Stimulated activated memory B cell treated with anti-CD40 and anti-IgM and Interleukin-4, amounts not matched to agents 10 μg/mL and 1 μg/mL and 100 μg/mL, for 72 hours (primary cell): ENCODE data around the gene ANKRD10.
"Not testable (repeated sequence)": the region's sequence is repeated elsewhere in the genome, so short reads cannot be mapped to it uniquely, and the experiment has no call there.

Source experiments
- ATAC-seq: fragments of 150-1000 bp; cut with Tn5 transposase; 2 replicates; pipeline ENCODE4 v1.10.0; 2021
- H3K27ac Mint-ChIP-seq: one replicate; pipeline ENCODE4 v1.8.0; 2022; ENCODE audit warnings: mild to moderate bottlenecking, mixed read lengths
- H3K27me3 Mint-ChIP-seq: one replicate; pipeline ENCODE4 v1.8.0; 2022; ENCODE audit warnings: mixed read lengths
- H3K36me3 Mint-ChIP-seq: one replicate; pipeline ENCODE4 v1.8.0; 2022; ENCODE audit warnings: mixed read lengths
- H3K4me1 Mint-ChIP-seq: one replicate; pipeline ENCODE4 v1.8.0; 2022; ENCODE audit warnings: mixed read lengths
- H3K4me3 Mint-ChIP-seq: one replicate; pipeline ENCODE4 v1.8.0; 2022; ENCODE audit warnings: mild to moderate bottlenecking, moderate library complexity, mixed read lengths
- H3K9me3 Mint-ChIP-seq: one replicate; pipeline ENCODE4 v1.8.0; 2022; ENCODE audit warnings: mixed read lengths

Gene ANKRD10

DNA sequence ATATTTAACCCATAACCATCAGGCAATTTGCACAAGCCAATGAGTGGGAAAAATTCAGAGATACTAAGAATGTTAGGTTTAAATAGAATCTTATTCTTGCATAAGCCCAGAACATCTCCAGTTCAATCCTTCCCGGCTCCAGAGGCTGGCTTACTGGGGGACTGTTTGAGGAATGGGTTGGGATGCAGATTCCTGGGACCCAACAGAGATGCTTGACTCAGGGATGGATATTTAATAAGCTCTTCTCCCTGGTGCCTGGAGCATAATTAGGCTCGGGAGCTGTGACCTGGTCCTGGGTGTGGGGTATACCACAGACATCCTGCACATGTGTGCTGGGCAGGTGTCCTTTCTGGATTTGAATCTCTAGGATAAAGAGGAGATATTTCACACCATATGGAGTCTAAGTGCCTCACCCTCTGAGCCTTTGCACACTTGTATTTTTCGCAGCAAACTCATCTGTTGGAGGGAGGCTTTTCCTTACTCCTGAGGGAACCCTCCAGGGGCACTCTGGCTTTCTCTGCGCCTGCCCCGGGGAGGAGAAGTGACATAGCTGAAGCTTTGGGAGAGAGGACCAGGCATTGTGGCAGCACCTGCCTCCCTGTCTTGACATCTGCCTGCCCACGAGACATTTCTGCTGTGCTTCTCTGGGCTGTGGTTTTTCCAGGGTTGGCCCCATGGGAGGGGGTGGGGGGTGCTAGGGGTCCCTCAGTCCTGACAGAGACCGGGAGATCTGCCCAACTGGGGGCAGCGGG, 36.1 kb upstream of the ANKRD10 start:
- no peak for ATAC-seq
- no peak overlapping the region for H3K4me3 Mint-ChIP-seq
- H3K36me3 Mint-ChIP-seq: no peaks in the 10 kb centered on the region
- peaks cover 15% of the 10 kb centered on the region for H3K4me1 Mint-ChIP-seq
- H3K27ac Mint-ChIP-seq: no peak overlapping the region
- peaks cover 3% of the 10 kb centered on the region for H3K9me3 Mint-ChIP-seq
- H3K27me3 Mint-ChIP-seq: no peaks in the 10 kb centered on the region

DNA sequence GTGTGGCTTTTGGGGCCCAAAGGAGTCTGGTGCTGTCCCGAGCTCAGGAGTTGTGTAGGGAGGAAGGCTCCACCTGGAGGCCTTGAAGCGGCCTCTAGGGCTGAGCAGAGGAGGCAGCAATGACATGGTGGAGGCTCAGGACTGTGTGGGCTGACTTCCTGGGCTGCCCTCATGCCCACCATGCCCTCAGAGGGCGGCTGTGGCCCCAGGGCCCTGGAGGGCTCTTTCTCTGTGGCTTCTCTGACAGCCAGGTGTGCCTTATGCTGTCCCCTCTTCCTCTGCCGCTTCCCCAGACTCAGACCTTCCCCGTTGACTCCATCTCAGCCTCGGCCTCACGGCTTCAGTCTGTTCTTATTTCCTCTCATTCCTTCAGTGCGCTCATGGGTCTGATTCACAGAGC, 35.5 kb upstream of the ANKRD10 start:
- peaks cover 3% of the 10 kb centered on the region for H3K9me3 Mint-ChIP-seq
- H3K4me1 Mint-ChIP-seq: peaks cover 13% of the 10 kb centered on the region
- no peaks in the 10 kb centered on the region for H3K27me3 Mint-ChIP-seq
- no peak for ATAC-seq
- no peaks in the 10 kb centered on the region for H3K36me3 Mint-ChIP-seq
- no peak overlapping the region for H3K4me3 Mint-ChIP-seq
- H3K27ac Mint-ChIP-seq: no peak overlapping the region

DNA sequence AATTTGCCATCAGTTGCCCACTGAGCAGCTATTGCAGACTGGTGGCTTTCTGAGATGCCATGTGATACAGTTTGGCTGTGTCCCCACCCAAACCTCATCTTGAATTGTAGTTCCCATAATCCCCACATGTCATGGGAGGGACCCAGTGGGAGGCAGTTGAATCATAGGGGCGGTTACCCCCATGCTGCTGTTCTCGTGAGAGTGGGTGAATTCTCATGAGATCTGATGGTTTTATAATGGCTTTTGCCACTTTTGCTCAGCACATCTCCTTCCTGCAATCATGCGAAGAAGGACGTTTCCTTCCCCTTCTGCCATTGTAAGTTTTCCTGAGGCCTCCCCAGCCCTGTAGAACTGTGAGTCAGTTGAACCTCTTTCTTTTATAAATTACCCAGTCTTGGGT, 34.8 kb upstream of the ANKRD10 start:
- ATAC-seq: no peak
- Mint-ChIP-seq H3K36me3 (no peaks in the 10 kb centered on the region), H3K27ac (no peak overlapping the region), H3K27me3 (no peaks in the 10 kb centered on the region), H3K9me3 (peaks cover 3% of the 10 kb centered on the region), H3K4me3 (no peak overlapping the region), H3K4me1 (peaks cover 11% of the 10 kb centered on the region)

DNA sequence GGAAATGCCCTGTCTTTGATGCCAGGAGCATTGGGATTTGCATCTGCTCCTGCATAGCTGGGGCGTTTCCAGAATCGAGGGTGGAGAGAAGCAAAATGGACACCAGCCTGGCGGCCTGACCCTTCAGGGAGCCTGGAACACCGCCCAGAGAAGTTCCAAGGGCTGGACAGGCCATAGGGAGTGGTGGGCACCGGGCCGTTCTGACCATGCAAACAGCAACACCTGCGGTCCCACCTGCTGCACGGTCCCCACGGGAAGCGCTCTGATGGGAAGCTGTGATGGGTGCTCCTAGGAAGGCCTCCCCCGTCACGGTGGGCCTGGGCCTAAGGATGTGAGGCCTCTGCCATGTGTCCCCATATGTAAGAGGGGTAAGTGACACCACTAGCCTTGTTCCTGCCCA, 34.2 kb upstream of the ANKRD10 start:
- H3K9me3 Mint-ChIP-seq: peaks cover 3% of the 10 kb centered on the region
- H3K27me3 Mint-ChIP-seq: no peaks in the 10 kb centered on the region
- no peaks in the 10 kb centered on the region for H3K36me3 Mint-ChIP-seq
- H3K27ac Mint-ChIP-seq: no peak overlapping the region
- H3K4me3 Mint-ChIP-seq: no peak overlapping the region
- H3K4me1 Mint-ChIP-seq: peaks cover 16% of the 10 kb centered on the region
- no peak for ATAC-seq

GRCh38 chr13:110947338-110947737, 32.5 kb upstream of the ANKRD10 start:
- ATAC-seq, H3K27ac Mint-ChIP-seq, H3K9me3 Mint-ChIP-seq, H3K36me3 Mint-ChIP-seq, H3K4me3 Mint-ChIP-seq, H3K27me3 Mint-ChIP-seq: not testable (repeated sequence)
- peaks cover 26% of the 10 kb centered on the region for H3K4me1 Mint-ChIP-seq

- Mint-ChIP-seq H3K27ac (no peak overlapping the region), H3K4me3 (no peak overlapping the region), H3K27me3 (no peaks in the 10 kb centered on the region), H3K36me3 (peaks cover 4% of the 10 kb centered on the region), H3K9me3 (peaks cover 3% of the 10 kb centered on the region), H3K4me1 (peaks cover 36% of the 10 kb centered on the region)
- no peak for ATAC-seq
Observed at GRCh38 chr13:110945928-110946570, 31.2 kb upstream of the ANKRD10 start.

DNA sequence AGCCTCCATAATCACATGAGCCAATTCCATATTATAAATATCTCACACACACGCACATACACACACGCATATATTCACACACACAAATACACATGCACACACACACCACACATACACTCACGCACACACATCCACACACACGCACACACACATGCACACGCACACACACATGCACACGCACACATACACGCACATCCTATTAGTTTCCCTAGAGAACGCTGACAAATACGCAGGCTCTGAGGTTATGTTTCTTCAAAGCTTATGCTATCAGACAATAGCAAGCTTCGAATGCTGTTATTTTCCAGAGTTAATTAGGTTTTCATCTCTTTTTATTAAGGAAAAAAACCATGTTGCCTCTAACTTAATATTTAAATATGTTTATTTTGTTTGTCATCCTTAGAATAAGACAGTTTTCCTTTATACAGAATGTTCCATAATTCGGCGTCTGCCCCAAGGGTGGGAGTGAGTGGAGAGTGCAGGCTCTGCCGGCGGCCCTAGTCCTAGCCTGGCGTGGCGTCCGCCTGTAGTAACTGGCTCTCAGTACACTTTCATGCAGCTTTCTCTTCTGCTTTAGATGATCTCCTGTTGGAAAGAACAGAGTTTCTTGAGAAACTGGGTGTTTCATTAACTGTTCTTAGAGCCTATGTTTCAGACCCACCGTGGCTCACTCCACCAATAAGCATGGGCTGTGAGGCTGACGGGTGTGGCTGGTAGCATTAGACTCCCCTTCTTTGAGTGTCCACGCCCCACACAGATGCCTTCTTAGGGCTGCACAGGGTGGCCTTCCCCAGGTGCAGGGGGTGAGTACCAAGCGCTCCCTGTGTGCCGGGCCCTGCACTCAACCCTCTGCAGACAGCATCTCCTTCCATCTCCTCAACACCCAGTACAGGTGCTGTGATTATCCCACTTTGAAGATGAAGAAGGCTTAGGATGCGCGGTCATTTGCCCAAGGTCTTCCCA, 30.4 kb upstream of the ANKRD10 start:
- Mint-ChIP-seq H3K9me3 (peaks cover 3% of the 10 kb centered on the region), H3K36me3 (peaks cover 4% of the 10 kb centered on the region), H3K4me3 (no peak overlapping the region), H3K4me1 (peaks cover 35% of the 10 kb centered on the region), H3K27me3 (no peaks in the 10 kb centered on the region), H3K27ac (no peak overlapping the region)
- no peak for ATAC-seq

DNA sequence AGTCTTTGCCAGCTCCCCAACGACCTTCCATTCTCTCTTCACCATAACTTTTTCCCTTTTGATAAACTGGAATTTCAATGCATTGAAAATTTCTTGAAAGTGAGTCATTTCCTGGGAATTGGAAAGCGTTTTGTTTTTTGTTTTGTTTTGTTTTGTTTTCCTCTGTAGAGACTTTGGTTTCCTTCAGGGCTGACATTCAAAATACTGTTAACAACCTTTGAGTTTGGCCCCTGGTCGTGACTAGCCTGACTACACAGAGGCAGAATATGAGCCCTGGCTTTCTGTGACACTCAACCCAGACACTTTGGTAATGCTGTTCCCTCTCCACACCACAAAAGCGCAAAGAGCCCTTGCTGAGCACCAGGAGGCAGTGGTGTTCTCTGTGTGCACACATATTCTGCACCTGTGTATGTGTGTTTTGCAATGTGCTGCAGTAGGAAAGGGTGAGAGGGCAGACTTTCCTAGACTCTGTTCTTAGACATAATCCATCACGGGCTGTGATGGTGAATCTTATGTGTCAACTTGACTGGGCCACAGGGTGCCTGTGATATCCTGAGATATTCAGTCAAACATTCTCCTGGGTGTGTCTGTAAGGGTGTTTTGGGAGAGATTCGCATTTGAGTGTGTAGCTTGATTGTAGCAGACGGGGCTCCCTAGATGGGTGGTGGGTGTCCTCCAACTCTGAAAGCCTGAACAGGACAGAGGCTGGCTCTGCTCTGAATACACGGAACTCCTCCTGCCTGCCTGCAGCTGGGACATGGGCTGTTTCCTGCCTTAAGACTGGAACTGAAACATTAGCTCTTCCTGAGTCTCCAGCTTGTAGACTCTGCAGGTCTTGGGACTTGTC, 29.5 kb upstream of the ANKRD10 start:
- H3K27me3 Mint-ChIP-seq: no peaks in the 10 kb centered on the region
- H3K9me3 Mint-ChIP-seq: no peaks in the 10 kb centered on the region
- H3K27ac Mint-ChIP-seq: no peak overlapping the region
- H3K36me3 Mint-ChIP-seq: peaks cover 4% of the 10 kb centered on the region
- H3K4me1 Mint-ChIP-seq: peaks cover 29% of the 10 kb centered on the region
- ATAC-seq: peak; percentile 59
- no peak overlapping the region for H3K4me3 Mint-ChIP-seq

GRCh38 chr13:110942248-110942981, 27.5 kb upstream of the ANKRD10 start:
- no peaks in the 10 kb centered on the region for H3K27me3 Mint-ChIP-seq
- H3K9me3 Mint-ChIP-seq: no peaks in the 10 kb centered on the region
- peak overlapping the region; percentile 38 for H3K27ac Mint-ChIP-seq
- peak overlapping the region; percentile 6 for H3K4me3 Mint-ChIP-seq
- H3K4me1 Mint-ChIP-seq: peaks cover 44% of the 10 kb centered on the region
- H3K36me3 Mint-ChIP-seq: peaks cover 4% of the 10 kb centered on the region
- peak; percentile 81 for ATAC-seq

- Mint-ChIP-seq H3K27me3 (no peaks in the 10 kb centered on the region), H3K4me1 (peaks cover 32% of the 10 kb centered on the region), H3K4me3 (no peak overlapping the region), H3K9me3 (peaks cover 25% of the 10 kb centered on the region), H3K36me3 (peaks cover 30% of the 10 kb centered on the region), H3K27ac (no peak overlapping the region)
- peak; percentile 63 for ATAC-seq
Observed at GRCh38 chr13:110938662-110939421, 24.0 kb upstream of the ANKRD10 start.

- Mint-ChIP-seq H3K27me3 (no peaks in the 10 kb centered on the region), H3K27ac (peak overlapping the region; percentile 51)
Observed at GRCh38 chr13:110937511-110938285, 22.8 kb upstream of the ANKRD10 start.

DNA sequence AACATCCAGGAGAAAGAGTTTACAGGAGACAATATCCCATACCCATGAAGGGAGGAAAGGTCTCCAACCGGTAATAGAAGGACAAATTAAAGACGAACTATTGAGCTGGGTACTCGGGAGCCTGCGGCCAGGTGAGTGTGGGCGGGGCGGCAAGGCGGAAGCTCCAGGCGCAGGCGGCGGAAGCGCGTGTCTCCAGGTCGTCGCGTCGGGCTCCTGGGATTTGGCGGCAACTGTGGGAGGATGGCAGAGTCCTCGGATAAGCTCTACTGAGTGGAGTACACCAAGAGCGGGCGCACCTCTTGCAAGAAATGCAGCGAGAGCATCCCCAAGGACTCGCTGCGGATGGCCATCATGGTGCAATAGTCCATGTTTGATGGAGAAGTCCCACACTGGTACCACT, 21.6 kb upstream of the ANKRD10 start:
- peaks cover 16% of the 10 kb centered on the region for H3K4me1 Mint-ChIP-seq
- ATAC-seq: no peak
- H3K9me3 Mint-ChIP-seq: peaks cover 33% of the 10 kb centered on the region
- no peaks in the 10 kb centered on the region for H3K27me3 Mint-ChIP-seq
- H3K4me3 Mint-ChIP-seq: no peak overlapping the region
- H3K27ac Mint-ChIP-seq: peak overlapping the region; percentile 46
- H3K36me3 Mint-ChIP-seq: peaks cover 32% of the 10 kb centered on the region

More at GRCh38 chr13:110937511-110938285, 22.8 kb upstream of the ANKRD10 start:
- Mint-ChIP-seq H3K4me3 (peak overlapping the region; percentile 7), H3K4me1 (peaks cover 28% of the 10 kb centered on the region), H3K36me3 (peaks cover 35% of the 10 kb centered on the region), H3K9me3 (peaks cover 30% of the 10 kb centered on the region)
- peak; percentile 62 for ATAC-seq

- no peak for ATAC-seq
- H3K36me3 Mint-ChIP-seq: peaks cover 32% of the 10 kb centered on the region
- peaks cover 33% of the 10 kb centered on the region for H3K9me3 Mint-ChIP-seq
- H3K27me3 Mint-ChIP-seq: no peaks in the 10 kb centered on the region
- no peak overlapping the region for H3K4me3 Mint-ChIP-seq
- peaks cover 13% of the 10 kb centered on the region for H3K4me1 Mint-ChIP-seq
- no peak overlapping the region for H3K27ac Mint-ChIP-seq
Observed at GRCh38 chr13:110932588-110932987, 17.7 kb upstream of the ANKRD10 start.
